ENCODE results near the gene STAT6. TPM values are rescaled to one million over a fixed set of nuclear protein-coding genes. Genes with fewer than 3 reads are reported as not detected.
"Not testable (repeated sequence)": the region's sequence is repeated elsewhere in the genome, so short reads cannot be mapped to it uniquely, and the experiment has no call there.

STAT6 gene
- total and polyA plus RNA-seq, 5 experiments from 2014 or later = 80.2 to 316 (median 97.1) TPM

DNA sequence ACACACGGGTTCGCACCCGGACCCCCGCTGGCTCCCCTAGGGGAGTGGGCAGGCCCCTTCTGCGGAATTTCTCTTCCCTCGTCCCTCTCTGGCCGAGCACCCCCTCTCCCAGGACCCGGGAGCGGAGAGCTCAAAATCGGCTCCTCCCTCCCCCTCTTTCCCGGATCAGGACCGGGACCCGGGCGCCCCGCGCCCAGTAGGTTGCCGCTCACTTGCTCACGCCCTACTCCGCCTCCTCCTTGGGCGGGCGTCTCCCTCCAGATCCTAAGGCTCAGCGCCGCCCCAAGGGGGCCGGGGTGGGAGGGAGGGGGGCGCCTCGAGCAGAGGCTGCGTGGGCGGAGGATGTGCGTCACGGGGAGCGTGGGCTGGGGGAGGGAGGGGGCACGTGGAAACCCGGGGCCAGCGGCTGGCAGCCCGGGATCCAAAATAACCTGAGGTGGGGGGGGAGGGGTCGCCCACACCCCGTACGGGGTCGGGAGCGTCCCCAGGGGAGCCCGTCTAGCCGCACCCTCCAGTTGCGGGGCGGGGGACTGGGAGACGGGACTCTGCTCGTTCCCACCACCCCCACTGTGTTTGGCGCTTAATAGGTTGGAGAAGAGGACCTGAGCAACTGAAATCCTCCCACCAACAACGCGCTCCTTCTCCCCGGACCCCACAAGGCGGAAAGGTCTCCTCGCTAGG is 24.0 kb downstream of the STAT6 start:
- H3K36me3 Mint-ChIP-seq = peaks cover 0 to 20% (median 0%) of the 10 kb centered on the region in 3 donors

DNA sequence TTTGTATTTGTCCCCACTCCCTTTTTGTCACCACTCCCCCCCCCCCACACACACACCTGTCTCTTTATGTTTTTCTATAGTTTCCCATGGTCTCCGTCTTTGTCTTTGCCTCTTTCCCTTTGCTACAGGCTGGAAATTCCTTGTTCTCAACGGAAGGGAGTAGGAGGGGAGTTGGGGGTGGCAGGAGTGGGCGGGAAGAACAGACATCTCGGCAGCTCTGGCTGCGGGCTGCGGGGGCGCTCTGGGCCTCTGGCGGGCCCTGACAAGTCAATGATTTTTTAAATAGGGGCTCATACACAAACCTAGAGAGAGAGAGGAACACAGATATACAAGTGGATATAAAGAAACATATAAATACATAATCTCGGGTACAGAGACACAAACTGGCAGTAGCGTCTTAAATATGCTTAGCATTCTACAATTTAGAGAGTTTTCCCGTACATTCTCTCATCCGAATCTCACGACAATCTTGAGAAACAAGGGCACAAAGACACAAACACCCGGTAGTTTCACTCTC is 24.6 kb downstream of the STAT6 start:
- peak in 9 of 10 donors; percentile 35 to 73 (median 46) for DNase-seq
- Mint-ChIP-seq H3K9me3 (no peaks in the 10 kb centered on the region), H3K27ac (peak overlapping the region; percentile 89 to 99 (median 98)), H3K4me3 (peak overlapping the region; percentile 88 to 98 (median 91)), H3K4me1 (peaks cover 30 to 56% (median 40%) of the 10 kb centered on the region in 4 donors), H3K27me3 (no peaks in the 10 kb centered on the region), H3K36me3 (peaks cover 0 to 14% (median 0%) of the 10 kb centered on the region in 3 donors)
- POLR2A ChIA-PET = interaction anchor here (0.7 to 16.3 kb wide), 7 partner anchors 7 to 29 kb away, joined by 3 to 559 read pairs (median 8); partner anchors contain the start of genes NEMP1 and STAT6
- ATAC-seq = peak; percentile 9 to 18

More for the DNA sequence above, 24.0 kb downstream of the STAT6 start:
- peak overlapping the region; percentile 89 to 99 (median 98) for H3K27ac Mint-ChIP-seq
- POLR2A ChIA-PET = interaction anchor here (0.5 to 16.3 kb wide), 10 partner anchors 8 to 566 kb away, joined by 3 to 559 read pairs (median 4); partner anchors contain the start of genes LRP1, NEMP1 and STAT6
- ATAC-seq = peak; percentile 52 to 59
- no peaks in the 10 kb centered on the region for H3K27me3 Mint-ChIP-seq
- no peaks in the 10 kb centered on the region for H3K9me3 Mint-ChIP-seq
- DNase-seq = peak; percentile 84 to 97 (median 90)
- H3K4me3 Mint-ChIP-seq = peak overlapping the region; percentile 89 to 98 (median 92)
- H3K4me1 Mint-ChIP-seq = peaks cover 33 to 62% (median 46%) of the 10 kb centered on the region in 4 donors

DNA sequence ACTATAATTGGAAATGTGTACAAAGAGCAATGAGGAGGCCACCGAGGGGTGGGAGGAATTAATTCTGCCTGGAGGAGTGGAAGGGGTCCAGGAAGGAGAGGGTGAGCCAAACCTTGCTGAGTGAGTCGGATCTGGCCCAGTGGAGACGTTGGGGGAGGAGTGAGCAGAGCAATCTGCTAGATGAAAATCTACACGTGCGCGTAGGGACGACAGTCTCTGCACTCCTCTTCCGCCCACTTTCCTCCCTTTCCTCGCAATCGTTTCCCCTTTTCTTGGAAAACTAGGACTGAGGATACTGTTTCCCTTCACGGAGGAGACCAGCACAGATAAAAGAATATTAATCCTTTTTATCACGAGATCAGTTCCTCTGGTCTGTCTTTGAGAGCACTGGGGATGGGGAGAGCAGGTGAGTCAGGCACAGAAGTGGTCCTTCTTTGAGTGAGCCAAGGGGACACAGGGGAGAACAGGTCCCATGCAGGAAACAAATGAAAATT is 25.1 kb downstream of the STAT6 start:
- Mint-ChIP-seq H3K4me3 (peak overlapping the region; percentile 88 to 98 (median 91)), H3K36me3 (peaks cover 0 to 10% (median 0%) of the 10 kb centered on the region in 3 donors), H3K9me3 (no peaks in the 10 kb centered on the region), H3K27ac (peak overlapping the region; percentile 89 to 99 (median 98)), H3K4me1 (peaks cover 29 to 51% (median 35%) of the 10 kb centered on the region in 4 donors), H3K27me3 (no peaks in the 10 kb centered on the region)
- ATAC-seq = no peak
- no peak for DNase-seq
- POLR2A ChIA-PET = interaction anchor here (0.7 to 16.3 kb wide), 5 partner anchors 10 to 30 kb away, joined by 3 to 559 read pairs (median 8); partner anchors contain the start of gene STAT6

DNA sequence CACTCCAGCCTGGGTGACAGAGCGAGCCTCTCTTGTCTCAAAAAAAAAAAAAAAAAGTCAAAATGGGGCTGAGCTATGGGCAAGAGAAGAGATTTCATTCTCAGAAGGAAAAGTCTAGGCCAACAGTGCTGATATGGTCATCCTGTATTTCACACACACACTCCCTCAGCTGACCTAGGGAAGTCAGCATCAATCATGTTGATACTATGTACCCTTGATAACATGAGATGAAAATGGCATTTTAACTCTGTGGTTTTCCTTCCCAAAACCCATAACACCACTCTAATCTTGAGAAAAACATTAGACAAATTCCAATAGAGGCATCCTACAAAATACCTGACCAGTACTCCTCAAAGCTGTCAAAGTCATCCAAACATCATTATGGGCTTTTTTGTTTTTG is 30.3 kb downstream of the STAT6 start:
- Mint-ChIP-seq H3K4me1 (peaks cover 13 to 45% (median 28%) of the 10 kb centered on the region in 4 donors), H3K9me3 (no peaks in the 10 kb centered on the region), H3K27ac (peak overlapping the region in 5 of 10 donors; percentile 13 to 65 (median 31)), H3K4me3 (no peak overlapping the region), H3K36me3 (peaks cover 0 to 5% (median 0%) of the 10 kb centered on the region in 3 donors), H3K27me3 (no peaks in the 10 kb centered on the region)
- ATAC-seq (no peak), DNase-seq (no peak)
- POLR2A ChIA-PET = interaction anchor here (0.7 to 8.5 kb wide), 5 partner anchors 10 to 47 kb away, joined by 4 to 150 read pairs (median 4); partner anchors contain the start of genes LRP1, NAB2 and STAT6

DNA sequence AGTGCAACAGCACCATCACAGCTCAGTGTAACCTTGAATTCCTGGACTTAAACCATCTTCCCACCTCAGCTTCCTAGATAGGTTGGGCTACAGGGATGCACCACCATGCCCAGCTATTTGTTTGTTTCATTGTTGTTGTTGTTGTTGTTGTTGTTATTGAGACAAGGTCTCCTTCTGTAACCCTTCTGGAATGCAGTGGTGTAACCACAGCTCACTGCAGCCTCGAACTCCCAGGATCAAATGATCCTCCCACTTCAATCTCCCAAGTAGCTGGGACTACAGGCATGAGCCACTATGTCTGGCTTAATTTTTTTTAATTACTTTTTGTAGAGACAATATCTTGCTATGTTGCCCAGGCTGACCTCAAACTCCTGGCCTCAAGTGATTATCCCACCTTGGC is 31.3 kb downstream of the STAT6 start:
- POLR2A ChIA-PET = interaction anchor here (0.5 to 8.5 kb wide), 6 partner anchors 11 to 963 kb away, joined by 3 to 150 read pairs (median 10); partner anchors contain the start of genes NAB2, NACA and STAT6
- Mint-ChIP-seq H3K27me3 (no peaks in the 10 kb centered on the region), H3K36me3 (peaks cover 0 to 2% (median 0%) of the 10 kb centered on the region in 3 donors), H3K27ac (peak overlapping the region in 8 of 10 donors; percentile 71 to 97 (median 94)), H3K4me3 (peak overlapping the region in 6 of 10 donors; percentile 18 to 57 (median 36)), H3K9me3 (no peaks in the 10 kb centered on the region), H3K4me1 (peaks cover 6 to 36% (median 18%) of the 10 kb centered on the region in 4 donors)
- no peak for DNase-seq
- ATAC-seq = no peak

DNA sequence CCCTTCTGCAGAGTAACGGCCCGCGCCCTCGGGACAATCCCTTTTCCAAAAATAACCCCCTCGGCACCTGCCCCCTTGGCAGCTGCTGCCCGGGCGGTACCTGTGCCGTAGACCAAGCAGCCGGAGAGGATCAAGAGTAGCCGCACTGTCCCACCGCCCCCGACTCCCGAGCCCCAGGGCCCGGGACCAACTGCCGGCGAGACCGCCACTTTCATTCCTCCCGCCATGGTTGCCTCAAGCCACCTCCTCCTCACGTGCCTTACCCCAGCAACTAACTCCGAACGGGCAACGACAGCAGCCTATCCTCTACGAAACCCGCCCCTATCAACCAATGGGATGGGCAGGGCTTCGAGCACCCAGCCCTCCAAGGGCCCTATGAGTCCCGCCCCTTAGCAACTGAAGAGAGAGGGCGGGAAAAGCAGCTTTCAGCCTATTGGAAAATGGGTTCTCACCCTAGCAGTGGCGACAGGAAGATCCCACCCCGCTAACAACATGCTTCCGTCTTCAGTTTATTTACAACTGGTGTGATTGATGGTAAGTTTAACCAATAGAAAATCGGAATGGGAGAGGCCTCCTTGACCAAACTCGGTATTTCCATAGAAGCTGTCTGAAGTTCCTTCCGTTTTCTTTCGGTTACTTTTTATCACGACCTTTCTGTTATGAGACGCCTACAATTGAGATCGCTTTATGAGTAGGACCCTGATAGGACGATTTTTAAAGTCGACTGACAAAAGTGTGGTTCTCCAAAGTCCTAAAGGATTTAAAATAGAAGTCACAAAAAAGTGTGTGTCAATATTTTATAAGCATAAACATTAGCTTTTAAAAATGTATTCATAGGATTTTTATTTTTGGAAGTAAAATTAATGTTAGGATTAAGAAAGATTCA is 32.4 kb downstream of the STAT6 start, which contains the start of gene NEMP1:
Gene NEMP1 (minus strand): TSS at position 273 of the 886 bp plus-strand sequence. CDS start 46 bp downstream, at position 227.
- no peaks in the 10 kb centered on the region for H3K27me3 Mint-ChIP-seq
- DNase-seq = peak; percentile 81 to 99 (median 96)
- H3K27ac Mint-ChIP-seq = peak within 1 kb of the TSS; percentile 89 to 97 (median 92)
- peaks cover 0 to 2% (median 0%) of the 10 kb centered on the region in 3 donors for H3K36me3 Mint-ChIP-seq
- peak within 1 kb of the TSS; percentile 92 to 99 (median 94) for H3K4me3 Mint-ChIP-seq
- no peaks in the 10 kb centered on the region for H3K9me3 Mint-ChIP-seq
- peak; percentile 93 to 94 for ATAC-seq
- peaks cover 3 to 36% (median 19%) of the 10 kb centered on the region in 4 donors for H3K4me1 Mint-ChIP-seq
- POLR2A ChIA-PET = interaction anchor here (0.6 to 8.5 kb wide), 12 partner anchors 10 to 391 kb away, joined by 3 to 150 read pairs (median 6); partner anchors contain the start of genes LRP1, NAB2, NACA and PTGES3

DNA sequence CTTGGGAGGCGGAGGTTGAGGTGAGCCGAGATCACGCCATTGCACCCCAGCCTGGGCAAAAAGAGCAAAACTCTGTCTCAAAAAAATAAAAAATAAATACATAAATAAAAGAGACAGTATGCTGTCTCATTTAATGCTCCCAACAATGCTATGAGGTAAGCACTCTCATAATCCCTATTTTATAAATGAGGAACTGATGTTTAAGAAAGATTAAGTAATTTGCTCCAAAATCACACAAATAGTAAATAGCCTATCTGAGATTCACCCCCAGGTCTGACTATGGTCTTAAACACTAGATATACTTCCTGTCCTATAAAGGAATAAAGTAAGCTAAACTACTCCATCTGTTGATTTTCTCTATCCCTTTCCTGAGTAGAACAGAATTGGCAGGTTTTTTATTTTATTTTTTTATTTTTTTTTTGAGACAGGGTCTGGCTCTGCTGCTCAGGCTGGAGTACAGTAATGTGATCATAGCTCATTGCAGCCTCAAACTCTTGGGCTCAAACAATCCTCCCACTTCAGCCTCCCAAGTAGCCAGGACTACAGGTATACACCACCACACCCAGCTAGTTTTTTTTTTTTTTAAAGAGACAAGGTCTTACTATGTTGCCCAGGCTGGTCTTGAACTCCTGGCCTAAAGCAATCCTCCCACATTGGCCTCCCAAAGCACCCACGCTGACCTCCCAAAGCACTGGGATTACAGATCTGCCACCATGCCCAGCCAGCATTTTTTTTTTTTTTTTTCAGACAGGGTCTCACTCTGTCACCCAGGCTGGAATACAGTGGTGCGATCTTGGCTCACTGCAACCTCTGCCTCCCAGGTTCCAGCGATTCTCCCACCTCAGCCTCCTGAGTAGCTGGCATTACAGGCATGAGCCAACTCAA is 37.4 kb downstream of the STAT6 start:
- Mint-ChIP-seq H3K27ac (peak overlapping the region in 3 of 10 donors; percentile 24 to 67 (median 46)), H3K4me1 (peaks cover 11 to 40% (median 26%) of the 10 kb centered on the region in 4 donors), H3K36me3 (peaks cover 0 to 32% (median 0%) of the 10 kb centered on the region in 3 donors)
- POLR2A ChIA-PET = interaction anchor here (0.7 to 7.5 kb wide), 7 partner anchors 8 to 38 kb away, joined by 3 to 175 read pairs (median 4); partner anchors contain the start of genes NAB2 and STAT6
- not testable (repeated sequence) for H3K4me3 Mint-ChIP-seq, H3K9me3 Mint-ChIP-seq, DNase-seq, ATAC-seq, H3K27me3 Mint-ChIP-seq

DNA sequence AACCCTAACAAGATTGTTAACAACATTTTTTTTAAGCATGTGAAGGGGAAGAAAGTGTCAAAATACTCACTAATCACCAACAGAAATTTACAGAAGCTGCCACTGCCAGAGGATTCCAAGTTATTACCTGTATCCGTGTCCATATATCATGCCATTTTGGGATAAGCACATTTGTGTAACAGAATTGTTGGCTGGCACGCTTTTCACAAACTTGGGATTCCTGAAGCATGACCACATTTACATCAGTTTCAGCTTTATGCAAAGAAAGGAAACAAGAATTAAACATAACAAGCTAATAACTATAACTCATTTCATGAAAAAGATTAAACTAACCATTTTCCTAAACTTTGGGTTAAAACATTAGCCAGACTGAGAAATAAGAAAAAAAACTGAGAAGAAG is 38.5 kb downstream of the STAT6 start:
- POLR2A ChIA-PET = interaction anchor here (0.7 to 7.5 kb wide), 3 partner anchors 17 to 559 kb away, joined by 3 to 175 read pairs (median 8); partner anchors contain the start of genes NAB2 and STAT6
- Mint-ChIP-seq H3K27ac (peak overlapping the region in 5 of 10 donors; percentile 36 to 66 (median 55)), H3K4me1 (peaks cover 8 to 29% (median 18%) of the 10 kb centered on the region in 4 donors)

DNA sequence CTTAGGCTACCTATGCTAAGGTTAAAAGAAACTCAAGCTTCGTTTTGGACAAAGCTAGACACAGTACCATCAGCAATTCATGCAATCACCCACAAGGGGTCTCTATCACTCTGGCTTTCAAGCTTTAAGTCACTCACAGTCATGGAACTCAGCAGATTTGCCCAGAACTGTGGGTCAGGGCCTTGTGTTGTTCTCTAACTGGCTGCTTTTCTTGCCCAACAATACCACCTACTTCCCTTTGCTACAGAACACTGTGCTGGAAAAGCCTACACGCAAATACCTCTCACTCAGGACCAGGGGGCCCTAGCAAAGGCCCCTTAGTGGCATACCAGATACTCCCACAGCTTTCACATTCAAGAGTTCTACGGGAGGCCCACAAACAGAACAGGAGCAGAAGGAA is 41.6 kb downstream of the STAT6 start:
- Mint-ChIP-seq H3K27ac (peak overlapping the region; percentile 44 to 91 (median 86)), H3K36me3 (peaks cover 0 to 44% (median 10%) of the 10 kb centered on the region in 3 donors), H3K9me3 (no peaks in the 10 kb centered on the region), H3K4me3 (peak overlapping the region in 2 of 10 donors; percentile 4 to 6), H3K27me3 (no peaks in the 10 kb centered on the region), H3K4me1 (peaks cover 12 to 27% (median 20%) of the 10 kb centered on the region in 4 donors)
- ATAC-seq = peak; percentile 99
- POLR2A ChIA-PET = interaction anchor here (0.6 to 7.5 kb wide), 10 partner anchors 9 to 440 kb away, joined by 3 to 175 read pairs (median 3); partner anchors contain the start of genes LRP1, NAB2, NEMP1 and STAT6
- DNase-seq = peak in 9 of 10 donors; percentile 43 to 80 (median 64)

More for the DNA sequence above, 38.5 kb downstream of the STAT6 start:
- no peaks in the 10 kb centered on the region for H3K27me3 Mint-ChIP-seq
- DNase-seq (no peak), ATAC-seq (no peak)
- no peak overlapping the region for H3K4me3 Mint-ChIP-seq
- peaks cover 0 to 40% (median 0%) of the 10 kb centered on the region in 3 donors for H3K36me3 Mint-ChIP-seq
- H3K9me3 Mint-ChIP-seq = no peaks in the 10 kb centered on the region

DNA sequence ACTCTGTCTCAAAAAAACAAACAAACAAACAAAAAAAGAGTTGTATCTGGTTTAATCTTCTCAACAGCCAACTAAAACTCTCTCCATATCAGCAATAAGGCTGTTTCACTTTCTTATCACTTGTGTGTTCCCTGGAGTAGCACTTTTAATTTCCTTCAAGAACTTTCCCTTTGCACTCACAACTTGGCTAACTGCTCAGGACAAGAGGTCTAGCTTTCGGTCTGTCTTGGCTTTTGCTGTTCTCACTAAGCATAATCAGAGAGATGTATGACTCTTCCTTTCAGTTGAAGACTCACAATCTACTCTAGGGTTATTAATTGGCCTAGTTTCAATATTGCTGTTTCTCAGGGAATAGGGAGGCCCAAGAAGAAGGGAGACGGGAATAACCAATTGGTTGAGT is 44.9 kb downstream of the STAT6 start:
- H3K9me3 Mint-ChIP-seq = no peaks in the 10 kb centered on the region
- POLR2A ChIA-PET = interaction anchor here (1.0 to 5.1 kb wide), 5 partner anchors 23 to 86 kb away, joined by 3 to 40 read pairs (median 3); partner anchors contain the start of genes NAB2 and STAT6
- ATAC-seq = no peak

More for the DNA sequence above, 44.9 kb downstream of the STAT6 start:
- no peak overlapping the region for H3K4me3 Mint-ChIP-seq
- peaks cover 11 to 40% (median 29%) of the 10 kb centered on the region in 4 donors for H3K4me1 Mint-ChIP-seq
- H3K27ac Mint-ChIP-seq = peak overlapping the region in 8 of 10 donors; percentile 51 to 85 (median 57)
- DNase-seq = no peak
- H3K36me3 Mint-ChIP-seq = peaks cover 0 to 33% (median 10%) of the 10 kb centered on the region in 3 donors
- H3K27me3 Mint-ChIP-seq = no peaks in the 10 kb centered on the region
